Gastrocnemius medialis (tissue), 4 donors: ENCODE measurements around the gene UBA6. TPM values are rescaled to one million over a fixed set of nuclear protein-coding genes. Genes with fewer than 3 reads are reported as not detected.

Experiments
- ATAC-seq, 2 donors: fragments of 150-250 bp; one replicate each; pipeline ENCODE4 v1.9.1; 2016
- DNase-seq, 2 donors: peaks; one replicate each; pipeline ENCODE4 v3.0.0-alpha.2; 2019
- H3K27ac ChIP-seq, 4 donors: fragments of 200-600 bp; sonication (generic); 1 replicate in 1 of 4; 2 replicates in 3 of 4; pipeline ENCODE4 v1.5.1; 2016 to 2018; ENCODE audit warnings: mild to moderate bottlenecking in 2 of 4, moderate library complexity in 1 of 4
- H3K27me3 ChIP-seq, 3 donors: fragments of 200-600 bp; sonication (generic) in 2 of 3; 1 replicate in 1 of 3; 2 replicates in 2 of 3; pipeline versions ENCODE4 v1.5.1 to v1.6.0; 2016 to 2019; ENCODE audit warnings: mild to moderate bottlenecking in 1 of 3, moderate library complexity in 1 of 3
- H3K36me3 ChIP-seq, 2 donors: fragments of 200-600 bp; sonication (generic) in 1 of 2; one replicate each; pipeline ENCODE4 v1.5.1; 2017 to 2018
- H3K4me1 ChIP-seq, 2 donors: fragments of 200-600 bp; sonication (generic) in 1 of 2; one replicate each; pipeline ENCODE4 v1.5.1; 2016 to 2017; ENCODE audit warnings: mild to moderate bottlenecking in 2 of 2
- H3K4me3 ChIP-seq, 4 donors: fragments of 200-600 bp; sonication (generic) in 3 of 4; 1 replicate in 1 of 4; 2 replicates in 3 of 4; pipeline ENCODE4 v1.5.1; 2016 to 2019; ENCODE audit warnings: mild to moderate bottlenecking in 2 of 4
- H3K9me3 ChIP-seq, 3 donors: fragments of 200-600 bp; sonication (generic) in 2 of 3; 1 replicate in 1 of 3; 2 replicates in 2 of 3; pipeline ENCODE4 v1.5.1; 2016 to 2019
- POLR2A ChIP-seq, 2 donors: fragments of 450-650 bp; IDR thresholded peaks; one replicate each; pipeline ENCODE4 v1.6.1; 2017; ENCODE audit warnings: antibody characterized with exemption in 2 of 2, mild to moderate bottlenecking in 2 of 2, moderate library complexity in 2 of 2
- in situ Hi-C, 4 donors: fragments of 200-750 bp; cut with MboI; loops; one replicate each; pipeline versions ENCODE4 v1.15.0 to v1.8.0; 2017; ENCODE audit warnings: low sequenced_read_pairs in 4 of 4
- intact Hi-C: fragments of 100-400 bp; cut with DNase I; formaldehyde crosslinking; loops from one replicate; pipeline ENCODE4 v1.15.1; 2023; ENCODE audit warnings: low total_unique reads
- total RNA-seq, 4 donors: library from RNA; depleted of rRNA; stranded (reverse); fragments of >200 nt; gene quantifications; one replicate each; pipeline versions ENCODE4 v1.1.0 to v1.2.3, GENCODE V29; 2016
- TF ChIP-seq, protein P1 (sequence below), 5 experiments: fragments of 450-650 bp in 3 of 5; fragments of 200-600 bp in 2 of 5; sonication (generic) in 2 of 5; IDR thresholded peaks in 4 of 5; conservative IDR thresholded peaks in 1 of 5; 1 replicate in 4 of 5; 2 replicates in 1 of 5; pipeline ENCODE4 v1.5.1; 2016 to 2019; ENCODE audit warnings: antibody characterized with exemption in 5 of 5, mild to moderate bottlenecking in 3 of 5, moderate library complexity in 3 of 5

The UBA6 gene
- total RNA-seq, 4 donors from 2014 or later = 38.9 to 103 (median 46.3) TPM

- TF ChIP-seq POLR2A (IDR thresholded peaks at IDR 0.05) = no peak
- TF ChIP-seq, protein P1, sequence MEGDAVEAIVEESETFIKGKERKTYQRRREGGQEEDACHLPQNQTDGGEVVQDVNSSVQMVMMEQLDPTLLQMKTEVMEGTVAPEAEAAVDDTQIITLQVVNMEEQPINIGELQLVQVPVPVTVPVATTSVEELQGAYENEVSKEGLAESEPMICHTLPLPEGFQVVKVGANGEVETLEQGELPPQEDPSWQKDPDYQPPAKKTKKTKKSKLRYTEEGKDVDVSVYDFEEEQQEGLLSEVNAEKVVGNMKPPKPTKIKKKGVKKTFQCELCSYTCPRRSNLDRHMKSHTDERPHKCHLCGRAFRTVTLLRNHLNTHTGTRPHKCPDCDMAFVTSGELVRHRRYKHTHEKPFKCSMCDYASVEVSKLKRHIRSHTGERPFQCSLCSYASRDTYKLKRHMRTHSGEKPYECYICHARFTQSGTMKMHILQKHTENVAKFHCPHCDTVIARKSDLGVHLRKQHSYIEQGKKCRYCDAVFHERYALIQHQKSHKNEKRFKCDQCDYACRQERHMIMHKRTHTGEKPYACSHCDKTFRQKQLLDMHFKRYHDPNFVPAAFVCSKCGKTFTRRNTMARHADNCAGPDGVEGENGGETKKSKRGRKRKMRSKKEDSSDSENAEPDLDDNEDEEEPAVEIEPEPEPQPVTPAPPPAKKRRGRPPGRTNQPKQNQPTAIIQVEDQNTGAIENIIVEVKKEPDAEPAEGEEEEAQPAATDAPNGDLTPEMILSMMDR (IDR thresholded peaks at IDR 0.05 in 4 of 5, conservative IDR thresholded peaks at IDR 0.05 in 1 of 5) = no peak
- Histone ChIP-seq H3K4me3 (no peak overlapping the region), H3K4me1 (no peaks in the 10 kb centered on the region), H3K36me3 (no peaks in the 10 kb centered on the region), H3K27ac (no peak overlapping the region), H3K9me3 (no peaks in the 10 kb centered on the region), H3K27me3 (no peaks in the 10 kb centered on the region)
- no peak for ATAC-seq
- no peak for DNase-seq
- intact Hi-C loops = no loop called here
- in situ Hi-C loops = no loop called here
Observed at GRCh38 chr4:67571975-67572374, 129.0 kb downstream of the UBA6 start.

GRCh38 chr4:67570537-67570936 is 130.4 kb downstream of the UBA6 start:
- Histone ChIP-seq H3K4me3 (no peak overlapping the region), H3K36me3 (no peaks in the 10 kb centered on the region), H3K4me1 (no peaks in the 10 kb centered on the region), H3K27me3 (no peaks in the 10 kb centered on the region), H3K9me3 (no peaks in the 10 kb centered on the region), H3K27ac (no peak overlapping the region)
- in situ Hi-C loops = no loop called here
- DNase-seq (no peak), ATAC-seq (no peak)
- TF ChIP-seq, protein P1 (IDR thresholded peaks at IDR 0.05 in 4 of 5, conservative IDR thresholded peaks at IDR 0.05 in 1 of 5) = no peak
- no peak for TF ChIP-seq POLR2A (IDR thresholded peaks at IDR 0.05)
- intact Hi-C loops = no loop called here

DNA sequence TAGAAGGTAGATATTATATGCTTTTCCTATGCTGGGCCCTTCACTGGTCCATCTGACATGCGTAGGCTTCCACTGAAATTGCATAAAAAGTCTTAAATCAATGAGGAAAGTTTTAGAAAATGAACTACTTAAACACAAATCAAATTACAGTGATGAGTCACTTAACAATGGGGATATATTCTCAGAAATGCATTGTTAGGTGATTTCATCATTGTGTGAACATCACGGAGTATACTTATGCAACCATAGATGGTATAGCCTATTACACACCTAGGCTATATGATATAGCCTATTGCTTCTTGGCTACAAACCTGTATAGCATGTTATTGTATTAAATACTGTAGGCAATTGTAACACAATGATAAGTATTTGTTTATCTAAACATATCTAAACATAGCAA is 132.1 kb downstream of the UBA6 start:
- H3K9me3 ChIP-seq = no peaks in the 10 kb centered on the region
- H3K4me3 ChIP-seq = no peak overlapping the region
- ATAC-seq = no peak
- intact Hi-C loops = no loop called here
- no peaks in the 10 kb centered on the region for H3K36me3 ChIP-seq
- no peak overlapping the region for H3K27ac ChIP-seq
- no peaks in the 10 kb centered on the region for H3K27me3 ChIP-seq
- in situ Hi-C loops = no loop called here
- no peaks in the 10 kb centered on the region for H3K4me1 ChIP-seq
- no peak for DNase-seq
- TF ChIP-seq, protein P1 (IDR thresholded peaks at IDR 0.05 in 4 of 5, conservative IDR thresholded peaks at IDR 0.05 in 1 of 5) = no peak
- no peak for TF ChIP-seq POLR2A (IDR thresholded peaks at IDR 0.05)

DNA sequence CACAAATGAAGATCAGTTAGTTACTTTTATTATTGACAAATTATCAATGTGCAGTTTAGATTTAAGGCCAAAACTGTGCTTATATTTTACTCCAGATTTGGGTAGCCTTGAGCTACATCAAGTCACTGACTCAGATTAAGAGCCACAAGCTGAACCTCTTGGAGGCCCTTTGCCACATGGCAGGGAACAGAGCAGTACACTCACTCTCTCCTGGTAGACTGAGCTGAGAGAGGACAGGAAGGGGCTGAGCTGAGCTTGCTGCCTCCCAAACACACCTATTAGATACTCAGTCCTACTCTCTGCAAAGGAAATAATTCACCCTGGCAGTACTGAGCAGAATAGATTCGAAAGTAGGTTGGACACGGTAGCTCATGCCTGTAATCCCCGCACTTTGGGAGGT is 134.6 kb downstream of the UBA6 start:
- H3K4me1 ChIP-seq = no peaks in the 10 kb centered on the region
- ATAC-seq (no peak), DNase-seq (no peak)
- in situ Hi-C loops (no loop called here), intact Hi-C loops (no loop called here)
- no peaks in the 10 kb centered on the region for H3K9me3 ChIP-seq
- no peak overlapping the region for H3K27ac ChIP-seq
- H3K4me3 ChIP-seq = no peak overlapping the region
- H3K36me3 ChIP-seq = no peaks in the 10 kb centered on the region
- no peaks in the 10 kb centered on the region for H3K27me3 ChIP-seq
- no peak for TF ChIP-seq POLR2A (IDR thresholded peaks at IDR 0.05)
- TF ChIP-seq, protein P1 (IDR thresholded peaks at IDR 0.05 in 4 of 5, conservative IDR thresholded peaks at IDR 0.05 in 1 of 5) = no peak

DNA sequence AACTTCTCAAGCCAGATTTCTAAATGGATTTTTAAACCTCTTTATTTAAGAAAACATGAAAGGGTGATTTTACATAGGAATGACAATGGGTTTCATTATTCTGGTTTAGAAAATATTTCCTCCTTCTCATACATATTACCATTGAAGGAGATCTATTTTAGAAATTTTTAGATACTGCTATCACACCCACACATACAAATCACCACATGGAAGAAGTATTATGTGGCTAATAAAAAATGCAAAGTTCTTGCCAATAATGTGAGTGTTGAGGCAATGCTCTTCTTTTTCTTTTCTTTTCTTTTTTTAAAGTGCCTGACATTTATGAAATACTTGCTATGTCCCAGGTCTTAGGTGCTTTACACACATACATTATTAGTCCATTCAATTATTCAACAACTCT is 135.7 kb downstream of the UBA6 start:
- Histone ChIP-seq H3K27ac (no peak overlapping the region), H3K36me3 (no peaks in the 10 kb centered on the region), H3K4me3 (no peak overlapping the region), H3K9me3 (no peaks in the 10 kb centered on the region), H3K27me3 (no peaks in the 10 kb centered on the region), H3K4me1 (no peaks in the 10 kb centered on the region)
- DNase-seq (no peak), ATAC-seq (no peak)
- intact Hi-C loops = no loop called here
- no peak for TF ChIP-seq POLR2A (IDR thresholded peaks at IDR 0.05)
- TF ChIP-seq, protein P1 (IDR thresholded peaks at IDR 0.05 in 4 of 5, conservative IDR thresholded peaks at IDR 0.05 in 1 of 5) = no peak
- in situ Hi-C loops = no loop called here
